HFFc6 (cell line): ENCODE measurements around the gene SPRED3. TPM values are rescaled to one million over a fixed set of nuclear protein-coding genes. Genes with fewer than 3 reads are reported as not detected.

ENCODE experiments used
- DNase-seq: peaks from one replicate; pipeline ENCODE4 v3.0.0-alpha.2; 2018
- H3K27ac Mint-ChIP-seq: 2 replicates; pipeline ENCODE4 v1.8.0; 2020; ENCODE audit warnings: mild to moderate bottlenecking, mixed read lengths
- H3K27me3 Mint-ChIP-seq: 2 replicates; pipeline ENCODE4 v1.8.0; 2021; ENCODE audit warnings: mild to moderate bottlenecking, moderate library complexity, mixed read lengths; ENCODE audit not compliant: insufficient read depth
- H3K36me3 Mint-ChIP-seq: 2 replicates; pipeline ENCODE4 v1.8.0; 2021; ENCODE audit warnings: low read depth, mixed read lengths
- H3K4me1 Mint-ChIP-seq: 2 replicates; pipeline ENCODE4 v1.8.0; 2020; ENCODE audit warnings: low read depth, mixed read lengths
- H3K4me3 Mint-ChIP-seq: 2 replicates; pipeline ENCODE4 v1.8.0; 2020; ENCODE audit warnings: mild to moderate bottlenecking, moderate library complexity, mixed read lengths
- H3K9me3 Mint-ChIP-seq: 2 replicates; pipeline ENCODE4 v1.8.0; 2020; ENCODE audit warnings: mild to moderate bottlenecking, mixed read lengths
- CTCF ChIP-seq: fragments of 200-600 bp; sonication (generic); IDR thresholded peaks from 2 replicates; pipeline ENCODE4 v1.5.0; 2021; ENCODE audit warnings: antibody characterized with exemption, mild to moderate bottlenecking
- total RNA-seq, 6 experiments: library from RNA; stranded (reverse); fragmentation: NEBNext Ultra II Directional; extraction: Animal tissue kit (Norgen Biotek cat#: 25700); gene quantifications; 2 replicates in 1 of 6; 3 replicates in 5 of 6; pipeline ENCODE4 v1.2.3, GENCODE V29; 2021

The SPRED3 gene
- total RNA-seq, 6 experiments from 2014 or later = 11.7 to 15.3 (median 13.1) TPM

GRCh38 chr19:38389101-38389925 is 816 bp downstream of the SPRED3 start:
- peak; percentile 73 for DNase-seq
- Mint-ChIP-seq H3K36me3 (peaks cover 35% of the 10 kb centered on the region), H3K4me3 (peak overlapping the region; percentile 97), H3K27me3 (peaks cover 15% of the 10 kb centered on the region), H3K4me1 (peaks cover 50% of the 10 kb centered on the region), H3K9me3 (no peaks in the 10 kb centered on the region), H3K27ac (peak overlapping the region; percentile 99)
- TF ChIP-seq CTCF = no peak

- DNase-seq = no peak
- Mint-ChIP-seq H3K36me3 (peaks cover 40% of the 10 kb centered on the region), H3K4me1 (peaks cover 50% of the 10 kb centered on the region), H3K4me3 (peak overlapping the region; percentile 97), H3K27ac (peak overlapping the region; percentile 99), H3K27me3 (peaks cover 11% of the 10 kb centered on the region), H3K9me3 (no peaks in the 10 kb centered on the region)
- TF ChIP-seq CTCF = no peak
Measured at GRCh38 chr19:38389957-38390924, 1.7 kb downstream of the SPRED3 start.

GRCh38 chr19:38391911-38392464 is 3.5 kb downstream of the SPRED3 start:
- peaks cover 11% of the 10 kb centered on the region for H3K27me3 Mint-ChIP-seq
- no peak for DNase-seq
- no peak overlapping the region for H3K4me3 Mint-ChIP-seq
- H3K4me1 Mint-ChIP-seq = peaks cover 50% of the 10 kb centered on the region
- TF ChIP-seq CTCF = no peak
- no peaks in the 10 kb centered on the region for H3K9me3 Mint-ChIP-seq
- H3K36me3 Mint-ChIP-seq = peaks cover 48% of the 10 kb centered on the region
- peak overlapping the region; percentile 46; the same call in 1 of the 2 replicates for H3K27ac Mint-ChIP-seq

- Mint-ChIP-seq H3K4me1 (peaks cover 43% of the 10 kb centered on the region), H3K9me3 (no peaks in the 10 kb centered on the region), H3K27ac (peak overlapping the region; percentile 40), H3K4me3 (0 out of 2 replicates have a peak overlapping the region, but pooled peaks have one; percentile 1), H3K36me3 (peaks cover 48% of the 10 kb centered on the region), H3K27me3 (peaks cover 6% of the 10 kb centered on the region)
- no peak for TF ChIP-seq CTCF
- peak; percentile 47 for DNase-seq
Measured at GRCh38 chr19:38392707-38393308, 4.3 kb downstream of the SPRED3 start.

GRCh38 chr19:38394488-38394887 is 6.0 kb downstream of the SPRED3 start:
- no peaks in the 10 kb centered on the region for H3K9me3 Mint-ChIP-seq
- peaks cover 43% of the 10 kb centered on the region for H3K4me1 Mint-ChIP-seq
- no peak overlapping the region for H3K4me3 Mint-ChIP-seq
- TF ChIP-seq CTCF = no peak
- H3K27ac Mint-ChIP-seq = no peak overlapping the region
- DNase-seq = no peak
- H3K36me3 Mint-ChIP-seq = peaks cover 46% of the 10 kb centered on the region
- H3K27me3 Mint-ChIP-seq = peaks cover 2% of the 10 kb centered on the region
